Loucy (cell line): ENCODE data around the gene GPR37.

ENCODE experiments used
- H2AFZ ChIP-seq: fragments of 200-600 bp; sonication (generic); 2 replicates; pipeline ENCODE4 v1.6.0; 2016; ENCODE audit warnings: antibody characterized with exemption, mild to moderate bottlenecking, low read length, moderate library complexity
- H3F3A ChIP-seq: fragments of 200-600 bp; 2 replicates; pipeline ENCODE4 v1.6.0; 2016; ENCODE audit warnings: antibody characterized with exemption, low read depth, mild to moderate bottlenecking
- H3K27me3 ChIP-seq: fragments of 200-600 bp; sonication (generic); 2 replicates; pipeline ENCODE4 v1.6.1; 2014; ENCODE audit warnings: low read length, mild to moderate bottlenecking; ENCODE audit not compliant: insufficient read depth, poor library complexity, severe bottlenecking
- H3K36me3 ChIP-seq: fragments of 200-600 bp; sonication (generic); 2 replicates; pipeline ENCODE4 v1.6.1; 2016; ENCODE audit warnings: low read length; ENCODE audit not compliant: insufficient read depth
- H3K4me1 ChIP-seq: fragments of 200-600 bp; sonication (generic); 2 replicates; pipeline ENCODE4 v1.5.1; 2014; ENCODE audit warnings: low read length, mild to moderate bottlenecking; ENCODE audit not compliant: insufficient read depth, poor library complexity, severe bottlenecking
- H3K4me2 ChIP-seq: fragments of 200-600 bp; sonication (generic); 2 replicates; pipeline ENCODE4 v1.6.0; 2014; ENCODE audit warnings: antibody characterized with exemption, low read length, low read depth, mild to moderate bottlenecking; ENCODE audit not compliant: poor library complexity, severe bottlenecking
- H3K4me3 ChIP-seq: fragments of 200-600 bp; sonication (generic); 2 replicates; pipeline ENCODE4 v1.5.1; 2014; ENCODE audit warnings: low read length, mild to moderate bottlenecking, mixed read lengths; ENCODE audit not compliant: poor library complexity, severe bottlenecking
- H3K79me2 ChIP-seq: fragments of 200-600 bp; sonication (generic); 2 replicates; pipeline ENCODE4 v1.6.1; 2014; ENCODE audit warnings: low read length; ENCODE audit not compliant: insufficient read depth
- H3K9ac ChIP-seq: fragments of 200-600 bp; sonication (generic); 2 replicates; pipeline ENCODE4 v1.6.0; 2014; ENCODE audit warnings: mild to moderate bottlenecking, low read depth, low read length, moderate library complexity; ENCODE audit not compliant: poor library complexity, severe bottlenecking
- H3K9me2 ChIP-seq: fragments of 200-600 bp; sonication (generic); replicated peaks from 2 replicates; pipeline ENCODE4 v1.6.1; 2016; ENCODE audit warnings: low read depth, low read length, mixed read lengths
- H3K9me3 ChIP-seq: fragments of 200-600 bp; sonication (generic); 2 replicates; pipeline ENCODE4 v1.6.1; 2014; ENCODE audit warnings: mild to moderate bottlenecking, antibody characterized with exemption, low read length, low read depth; ENCODE audit not compliant: insufficient read depth
- H4K20me1 ChIP-seq: fragments of 200-600 bp; sonication (generic); 2 replicates; pipeline ENCODE4 v1.6.0; 2014; ENCODE audit warnings: antibody characterized with exemption, low read length, mild to moderate bottlenecking; ENCODE audit not compliant: insufficient read depth, poor library complexity, severe bottlenecking
- EZH2phosphoT487 ChIP-seq: fragments of 200-600 bp; IDR thresholded peaks from 2 replicates; pipeline ENCODE4 v1.6.1; 2018; ENCODE audit warnings: antibody characterized with exemption, mild to moderate bottlenecking, moderate library complexity, borderline replicate concordance
- TF ChIP-seq, protein P1 (sequence below): fragments of 200-600 bp; sonication (generic); conservative IDR thresholded peaks from 2 replicates; pipeline ENCODE4 v1.5.1; 2014; ENCODE audit warnings: mild to moderate bottlenecking, antibody characterized with exemption, low read length

GPR37 gene

DNA sequence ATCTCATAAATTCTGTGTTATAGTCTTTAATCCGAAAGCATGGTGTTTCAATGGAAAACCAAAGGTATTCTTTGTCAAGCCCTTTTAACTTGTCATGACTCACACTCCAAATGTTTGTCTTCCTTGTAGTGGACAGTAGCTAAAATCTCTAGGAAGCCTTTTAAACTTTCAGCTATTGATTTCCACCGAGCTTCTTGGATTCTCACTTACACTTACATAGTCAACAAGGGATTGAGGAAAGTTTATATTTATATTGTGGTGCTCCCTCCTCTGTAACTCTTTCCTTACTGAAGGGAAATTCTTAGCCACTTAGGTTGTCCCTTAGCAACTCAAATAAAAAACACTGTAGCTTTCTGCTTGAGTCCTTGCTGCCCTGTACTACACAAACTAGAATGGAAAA, 31.2 kb upstream of the GPR37 start:
- no peak overlapping the region for H2AFZ ChIP-seq
- no peak overlapping the region for H3K4me2 ChIP-seq
- H3K9me2 ChIP-seq, result no peaks in the 10 kb centered on the region
- TF ChIP-seq EZH2phosphoT487, result no peak
- TF ChIP-seq, protein P1, sequence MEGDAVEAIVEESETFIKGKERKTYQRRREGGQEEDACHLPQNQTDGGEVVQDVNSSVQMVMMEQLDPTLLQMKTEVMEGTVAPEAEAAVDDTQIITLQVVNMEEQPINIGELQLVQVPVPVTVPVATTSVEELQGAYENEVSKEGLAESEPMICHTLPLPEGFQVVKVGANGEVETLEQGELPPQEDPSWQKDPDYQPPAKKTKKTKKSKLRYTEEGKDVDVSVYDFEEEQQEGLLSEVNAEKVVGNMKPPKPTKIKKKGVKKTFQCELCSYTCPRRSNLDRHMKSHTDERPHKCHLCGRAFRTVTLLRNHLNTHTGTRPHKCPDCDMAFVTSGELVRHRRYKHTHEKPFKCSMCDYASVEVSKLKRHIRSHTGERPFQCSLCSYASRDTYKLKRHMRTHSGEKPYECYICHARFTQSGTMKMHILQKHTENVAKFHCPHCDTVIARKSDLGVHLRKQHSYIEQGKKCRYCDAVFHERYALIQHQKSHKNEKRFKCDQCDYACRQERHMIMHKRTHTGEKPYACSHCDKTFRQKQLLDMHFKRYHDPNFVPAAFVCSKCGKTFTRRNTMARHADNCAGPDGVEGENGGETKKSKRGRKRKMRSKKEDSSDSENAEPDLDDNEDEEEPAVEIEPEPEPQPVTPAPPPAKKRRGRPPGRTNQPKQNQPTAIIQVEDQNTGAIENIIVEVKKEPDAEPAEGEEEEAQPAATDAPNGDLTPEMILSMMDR, result no peak
- H3K4me3 ChIP-seq, result no peak overlapping the region
- no peaks in the 10 kb centered on the region for H3K9me3 ChIP-seq
- H3K27me3 ChIP-seq, result no peaks in the 10 kb centered on the region
- H3F3A ChIP-seq, result no peaks in the 10 kb centered on the region
- no peaks in the 10 kb centered on the region for H3K36me3 ChIP-seq
- H3K79me2 ChIP-seq, result no peaks in the 10 kb centered on the region
- H4K20me1 ChIP-seq, result no peaks in the 10 kb centered on the region
- no peaks in the 10 kb centered on the region for H3K4me1 ChIP-seq
- no peak overlapping the region for H3K9ac ChIP-seq

DNA sequence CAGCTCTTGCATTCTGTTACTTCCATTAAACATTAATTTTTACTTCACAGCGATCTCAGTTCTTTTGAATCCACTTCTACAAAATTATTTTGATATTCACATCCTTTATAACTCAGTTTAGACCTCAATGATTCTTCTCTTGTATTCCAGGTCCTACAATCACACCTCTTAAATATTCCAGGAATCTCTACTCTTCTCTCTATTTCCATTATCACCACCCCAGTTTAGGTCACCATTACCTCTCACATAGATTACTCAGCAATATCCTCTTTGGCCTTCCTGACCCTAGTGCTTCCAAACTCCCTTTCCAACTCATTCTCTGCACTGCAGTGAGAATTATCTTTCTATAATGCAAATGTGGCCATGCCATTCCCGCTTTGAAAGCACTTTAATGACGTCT, 27.1 kb upstream of the GPR37 start:
- Histone ChIP-seq H3K79me2 (no peaks in the 10 kb centered on the region), H2AFZ (no peak overlapping the region), H3K4me2 (no peak overlapping the region), H3F3A (no peaks in the 10 kb centered on the region), H3K27me3 (no peaks in the 10 kb centered on the region), H4K20me1 (no peaks in the 10 kb centered on the region), H3K9me3 (no peaks in the 10 kb centered on the region), H3K9me2 (no peaks in the 10 kb centered on the region), H3K9ac (no peak overlapping the region), H3K36me3 (no peaks in the 10 kb centered on the region), H3K4me1 (no peaks in the 10 kb centered on the region), H3K4me3 (no peak overlapping the region)
- TF ChIP-seq, protein P1, result no peak
- TF ChIP-seq EZH2phosphoT487, result no peak

DNA sequence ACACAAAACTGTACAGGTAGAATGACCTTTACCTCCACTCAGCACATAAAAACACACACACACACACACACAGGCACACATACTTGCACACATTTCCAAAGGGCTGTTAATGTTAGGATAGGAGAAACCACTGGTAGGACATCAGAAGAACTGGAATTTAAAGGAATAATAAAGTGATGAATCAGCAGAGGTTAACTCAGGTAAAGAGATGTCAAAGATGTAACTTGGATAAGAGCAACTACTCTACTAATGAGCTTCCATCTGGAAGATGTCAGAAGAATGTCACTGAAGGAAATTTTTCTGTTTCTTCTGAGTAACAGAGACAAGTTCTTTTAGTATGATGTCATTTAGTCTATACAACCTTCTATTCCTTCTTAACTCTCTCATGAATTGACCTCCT, 26.4 kb upstream of the GPR37 start:
- Histone ChIP-seq H3K4me1 (no peaks in the 10 kb centered on the region), H3K9me2 (no peaks in the 10 kb centered on the region), H2AFZ (no peak overlapping the region), H3K27me3 (no peaks in the 10 kb centered on the region), H3K4me3 (no peak overlapping the region), H3K9ac (no peak overlapping the region), H3F3A (no peaks in the 10 kb centered on the region), H3K9me3 (no peaks in the 10 kb centered on the region), H3K36me3 (no peaks in the 10 kb centered on the region), H3K4me2 (no peak overlapping the region), H3K79me2 (no peaks in the 10 kb centered on the region), H4K20me1 (no peaks in the 10 kb centered on the region)
- TF ChIP-seq, protein P1, result no peak
- TF ChIP-seq EZH2phosphoT487, result no peak
